Endothelial cell of hepatic sinusoid (primary cell): ENCODE data around the gene SGK1.
"Not testable (repeated sequence)": the region's sequence is repeated elsewhere in the genome, so short reads cannot be mapped to it uniquely, and the experiment has no call there.

Source experiments
- in situ Hi-C: cut with HindIII; loops from 2 replicates; pipeline ENCODE4 v1.10.0; 2017; ENCODE audit warnings: low sequenced_read_pairs

The SGK1 gene

GRCh38 chr6:134328792-134329191, 10.9 kb upstream of the SGK1 start:
- in situ Hi-C loops: no loop called here

DNA sequence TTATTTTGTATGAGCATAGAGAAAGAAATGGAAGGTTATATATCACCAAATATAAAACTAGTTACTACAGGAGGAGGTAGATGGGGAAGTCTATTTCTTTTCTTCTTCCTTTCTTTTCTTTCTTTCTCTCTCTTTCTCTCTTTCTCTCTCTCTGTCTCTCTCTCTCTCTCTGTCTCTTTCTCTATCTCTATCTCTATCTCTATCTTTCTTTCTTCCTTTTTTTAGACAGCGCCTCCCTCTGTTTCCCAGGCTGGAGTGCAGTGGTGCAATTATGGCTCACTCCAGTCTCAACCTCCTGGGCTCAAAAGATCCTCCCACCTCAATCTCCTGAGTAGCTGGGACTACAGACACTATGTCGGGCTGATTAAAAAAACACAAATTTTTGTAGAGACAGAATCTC, 10.2 kb upstream of the SGK1 start:
- in situ Hi-C loops: no loop called here

GRCh38 chr6:134326192-134326591, 8.3 kb upstream of the SGK1 start:
- in situ Hi-C loops: not testable (repeated sequence)

GRCh38 chr6:134324766-134325165, 6.9 kb upstream of the SGK1 start:
- in situ Hi-C loops: no loop called here

GRCh38 chr6:134324141-134324540, 6.2 kb upstream of the SGK1 start:
- in situ Hi-C loops: no loop called here

GRCh38 chr6:134323698-134324097, 5.8 kb upstream of the SGK1 start:
- in situ Hi-C loops: no loop called here

GRCh38 chr6:134323294-134323693, 5.4 kb upstream of the SGK1 start:
- in situ Hi-C loops: no loop called here

DNA sequence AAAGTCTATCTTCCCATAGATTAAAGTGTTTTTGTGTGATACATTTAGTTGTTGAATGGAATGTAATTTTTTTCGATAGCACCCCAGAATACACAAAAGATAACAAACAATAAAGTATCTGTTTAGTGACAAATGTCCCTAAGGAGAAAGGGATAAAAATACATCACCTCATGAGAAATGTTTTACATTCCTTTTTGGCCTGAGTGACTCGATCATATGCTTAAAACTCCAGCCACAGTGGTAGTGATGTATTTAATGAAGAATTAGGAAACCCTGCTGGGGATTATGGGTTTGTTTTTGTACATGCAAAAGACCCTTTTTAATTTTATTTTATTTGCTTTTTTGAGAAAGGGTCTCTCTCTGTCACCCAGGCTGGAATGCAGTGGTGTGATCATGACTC, 4.3 kb upstream of the SGK1 start:
- in situ Hi-C loops: no loop called here

GRCh38 chr6:134321246-134321645, 3.3 kb upstream of the SGK1 start:
- in situ Hi-C loops: no loop called here

GRCh38 chr6:134319686-134320085, 1.8 kb upstream of the SGK1 start:
- in situ Hi-C loops: not testable (repeated sequence)

GRCh38 chr6:134318974-134319281, 1.0 kb upstream of the SGK1 start:
- in situ Hi-C loops: no loop called here

GRCh38 chr6:134318236-134318973, 493 bp upstream of the SGK1 start:
- in situ Hi-C loops: no loop called here

DNA sequence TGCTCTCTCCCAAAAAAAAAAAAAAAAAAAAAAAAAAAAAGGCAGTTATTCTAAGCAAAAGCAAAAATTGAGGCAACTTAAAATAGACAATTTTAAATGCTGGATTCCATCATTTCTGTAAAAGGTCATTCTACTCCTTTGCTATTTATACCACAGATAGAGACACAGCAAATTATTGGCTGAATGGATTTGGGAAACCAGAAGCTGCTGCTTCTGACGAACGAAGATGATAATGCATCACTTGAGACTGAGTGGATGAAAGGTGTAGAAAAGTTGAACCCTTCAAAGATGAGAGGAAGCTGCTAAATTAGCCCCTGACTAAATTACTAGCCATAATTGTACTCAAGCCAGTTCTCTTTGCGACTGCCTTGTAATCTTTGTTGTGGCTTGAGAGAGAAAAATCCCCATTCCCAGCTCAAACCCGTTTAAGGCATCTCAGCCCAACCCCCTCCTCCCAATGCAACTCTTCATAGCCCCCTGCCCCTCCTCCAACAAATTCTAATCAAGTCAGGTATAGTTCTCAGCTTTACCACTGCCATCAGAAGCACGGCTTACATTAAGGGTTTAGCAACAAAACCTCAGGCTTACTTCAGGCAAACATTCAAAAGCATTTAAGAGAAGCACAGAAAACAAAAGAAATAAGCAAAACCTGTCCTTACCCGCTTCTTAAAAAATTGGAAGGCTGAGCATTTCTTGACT, 1.0 kb downstream of the SGK1 start:
- in situ Hi-C loops: no loop called here

GRCh38 chr6:134315974-134316441, 1.9 kb downstream of the SGK1 start:
- in situ Hi-C loops: no loop called here

DNA sequence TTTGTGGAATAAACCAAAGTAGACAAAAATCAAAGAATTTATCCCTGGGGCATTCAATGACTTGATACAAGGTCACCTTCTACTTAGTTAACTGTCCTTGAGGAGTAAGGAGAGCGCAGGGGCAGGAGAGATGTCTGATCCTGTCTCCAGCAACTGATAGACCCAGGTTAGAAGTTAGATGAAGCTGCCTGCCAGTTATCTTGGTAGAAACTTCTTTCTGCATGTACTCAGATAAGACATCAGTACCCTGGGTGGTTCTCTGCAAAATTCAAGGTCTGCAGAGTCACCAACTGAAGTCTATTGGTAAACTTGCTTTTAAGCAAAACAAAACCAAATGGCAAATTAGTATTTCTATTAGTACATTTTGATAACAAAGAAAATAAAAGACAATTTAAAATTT, 2.7 kb downstream of the SGK1 start:
- in situ Hi-C loops: no loop called here

- in situ Hi-C loops: loop anchor here (5.0 kb wide), 1 partner anchor 48 kb away; no protein-coding TSS in a partner anchor
Measured at GRCh38 chr6:134314006-134314821, 3.7 kb downstream of the SGK1 start.

DNA sequence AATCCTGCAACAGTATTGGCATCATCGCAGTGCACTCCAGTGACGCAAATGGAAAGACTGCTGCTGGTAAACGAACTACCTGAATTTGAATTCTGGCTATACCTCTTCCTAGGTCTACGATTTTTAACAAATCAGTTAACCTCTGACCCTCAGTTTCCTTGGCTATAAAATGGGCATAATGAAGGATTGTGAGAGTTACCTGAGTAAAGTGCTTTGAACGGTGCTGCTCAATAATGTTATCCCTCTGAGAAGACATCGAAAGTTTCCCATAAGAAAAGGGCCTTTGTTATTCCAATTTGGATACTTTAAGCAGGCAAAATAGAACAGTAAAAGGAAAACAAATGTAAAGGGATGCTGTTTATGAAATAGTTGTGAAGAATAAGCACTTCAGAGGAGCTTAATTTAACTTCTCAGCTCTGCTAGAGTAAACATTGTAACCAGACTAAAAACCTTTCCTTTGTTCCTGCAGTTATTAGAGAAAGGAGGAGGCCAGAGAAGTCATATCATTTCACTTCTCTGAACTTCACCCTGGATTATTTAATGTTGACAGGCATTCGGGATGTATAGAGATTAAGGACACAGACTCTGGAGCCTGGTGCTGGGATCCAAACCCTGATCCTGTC, 5.8 kb downstream of the SGK1 start:
- in situ Hi-C loops: loop anchor here (5.0 kb wide), 1 partner anchor 50 kb away; no protein-coding TSS in a partner anchor

DNA sequence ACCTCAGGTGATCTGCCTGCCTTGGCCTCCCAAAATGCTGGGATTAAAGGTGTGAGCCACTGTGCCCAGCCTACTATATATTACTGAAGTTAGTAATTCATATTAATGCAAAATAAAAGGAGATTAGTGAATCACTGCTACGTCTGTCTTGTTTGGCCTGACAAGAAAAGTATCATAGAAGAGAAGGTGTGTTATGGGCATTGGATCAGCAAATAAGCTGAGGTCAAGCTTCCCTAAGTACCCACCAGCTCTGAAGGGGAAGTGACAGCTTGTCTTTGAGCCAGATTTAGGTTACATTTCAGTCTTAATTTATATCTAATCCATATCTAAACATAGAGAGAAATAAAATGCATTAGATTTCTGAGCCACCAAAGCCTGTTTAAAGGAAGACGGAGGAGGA, 7.1 kb downstream of the SGK1 start:
- in situ Hi-C loops: loop anchor here (5.0 kb wide), 1 partner anchor 51 kb away; no protein-coding TSS in a partner anchor

DNA sequence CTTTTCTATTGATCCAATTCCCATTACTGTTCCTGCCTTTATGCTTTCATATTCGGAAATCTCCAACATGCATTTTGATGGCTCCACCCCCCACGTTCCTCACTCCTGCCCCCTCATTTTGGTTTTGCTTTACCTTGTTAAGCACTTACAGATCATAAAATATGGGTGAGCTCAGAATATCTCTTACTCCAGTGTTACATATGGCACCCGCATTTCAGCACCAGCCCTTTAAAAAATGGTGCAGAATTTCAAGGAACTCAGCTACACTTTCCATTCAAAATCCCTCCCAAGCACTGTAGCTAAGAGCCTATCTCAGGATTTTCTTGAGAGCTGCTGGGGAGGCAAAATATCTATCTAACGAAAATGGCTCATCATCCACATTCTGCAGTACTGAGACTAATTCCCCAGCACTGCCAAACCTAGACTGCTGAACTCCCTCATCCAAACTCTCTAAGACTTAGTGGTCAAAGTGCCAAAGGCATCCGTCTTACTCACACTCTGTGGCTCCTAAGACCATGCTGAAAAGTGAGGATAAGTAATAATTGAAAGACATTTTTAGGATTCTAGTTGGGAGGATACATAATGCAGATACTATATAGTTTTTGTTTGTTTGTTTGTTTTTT, 7.8 kb downstream of the SGK1 start:
- in situ Hi-C loops: loop anchor here (5.0 kb wide), 1 partner anchor 52 kb away; no protein-coding TSS in a partner anchor

- in situ Hi-C loops: no loop called here
Measured at GRCh38 chr6:134309227-134309626, 8.7 kb downstream of the SGK1 start.

DNA sequence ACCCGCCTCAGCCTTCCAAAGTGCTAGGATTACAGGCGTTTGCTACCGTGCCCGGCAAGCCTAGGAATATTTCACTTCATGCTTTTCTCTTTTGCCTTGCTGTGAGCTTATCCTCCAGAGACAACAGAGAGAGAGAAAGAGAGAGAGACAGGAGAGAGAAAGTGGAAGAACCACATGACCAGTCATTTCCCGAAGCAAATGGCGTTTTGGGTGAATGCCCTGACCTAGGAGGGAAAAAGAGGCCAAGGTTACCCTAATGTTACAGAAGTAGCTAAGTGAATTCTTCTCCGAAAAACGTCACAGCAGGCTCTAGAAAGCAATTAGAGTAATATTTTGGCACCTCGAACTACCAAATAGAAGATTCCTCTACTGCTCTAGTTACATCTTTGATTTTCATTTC, 9.1 kb downstream of the SGK1 start:
- in situ Hi-C loops: no loop called here
